HEK293 (cell line): ENCODE results near the gene CCT6B.
A peak's percentile ranks its signal among the peaks of the same experiment; 100 is the strongest.

Experiments used
- PRDM1 ChIP-seq: fragments of 450-650 bp; formaldehyde crosslinking; IDR thresholded peaks from 2 replicates; pipeline ENCODE4; 2016; ENCODE audit warnings: missing biosample characterization, missing genetic modification characterization
- SP3 ChIP-seq: fragments of 450-650 bp; formaldehyde crosslinking; IDR thresholded peaks from 2 replicates; pipeline ENCODE4 v1.5.1; 2016; ENCODE audit warnings: missing biosample characterization, missing genetic modification characterization
- SP7 ChIP-seq: fragments of 450-650 bp; formaldehyde crosslinking; IDR thresholded peaks from 2 replicates; pipeline ENCODE4 v1.5.1; 2016; ENCODE audit warnings: missing biosample characterization, missing genetic modification characterization
- YY1 ChIP-seq: fragments of 450-650 bp; formaldehyde crosslinking; IDR thresholded peaks from 2 replicates; pipeline ENCODE4 v1.5.1; 2018; ENCODE audit warnings: missing biosample characterization, missing genetic modification characterization
- YY2 ChIP-seq: fragments of 450-650 bp; formaldehyde crosslinking; IDR thresholded peaks from 2 replicates; pipeline ENCODE4 v1.5.1; 2016; ENCODE audit warnings: missing biosample characterization, missing genetic modification characterization
- ZBTB20 ChIP-seq: fragments of 450-650 bp; formaldehyde crosslinking; IDR thresholded peaks from 2 replicates; pipeline ENCODE4 v1.5.1; 2016; ENCODE audit warnings: missing biosample characterization, missing genetic modification characterization
- ZNF112 ChIP-seq: fragments of 450-650 bp; formaldehyde crosslinking; IDR thresholded peaks from 2 replicates; pipeline ENCODE4 v1.5.0; 2017; ENCODE audit warnings: missing biosample characterization, missing genetic modification characterization
- ZNF157 ChIP-seq: fragments of 450-650 bp; formaldehyde crosslinking; IDR thresholded peaks from 2 replicates; pipeline ENCODE4 v1.5.1; 2016; ENCODE audit warnings: missing biosample characterization, missing genetic modification characterization
- ZNF24 ChIP-seq: fragments of 450-650 bp; formaldehyde crosslinking; IDR thresholded peaks from 2 replicates; pipeline ENCODE4 v1.5.1; 2016; ENCODE audit warnings: missing biosample characterization, missing genetic modification characterization
- ZNF266 ChIP-seq: fragments of 450-650 bp; formaldehyde crosslinking; IDR thresholded peaks from 2 replicates; pipeline ENCODE4 v1.5.1; 2016; ENCODE audit warnings: missing biosample characterization, missing genetic modification characterization, low read depth
- ZNF324 ChIP-seq: fragments of 450-650 bp; formaldehyde crosslinking; IDR thresholded peaks from 2 replicates; pipeline ENCODE4 v1.5.1; 2016; ENCODE audit warnings: missing biosample characterization, missing genetic modification characterization
- ZNF37A ChIP-seq: fragments of 450-650 bp; IDR thresholded peaks from 2 replicates; pipeline ENCODE4 v1.5.1; 2018; ENCODE audit warnings: missing biosample characterization, missing genetic modification characterization
- ZNF404 ChIP-seq: fragments of 450-650 bp; formaldehyde crosslinking; IDR thresholded peaks from 2 replicates; pipeline ENCODE4 v1.5.1; 2017; ENCODE audit warnings: missing biosample characterization, missing genetic modification characterization
- ZNF426 ChIP-seq: fragments of 450-650 bp; formaldehyde crosslinking; IDR thresholded peaks from 2 replicates; pipeline ENCODE4 v1.5.1; 2017; ENCODE audit warnings: missing biosample characterization, missing genetic modification characterization, mild to moderate bottlenecking, inconsistent platforms, moderate library complexity
- ZNF48 ChIP-seq: fragments of 450-650 bp; formaldehyde crosslinking; IDR thresholded peaks from 2 replicates; pipeline ENCODE4 v1.5.1; 2016; ENCODE audit warnings: missing biosample characterization, missing genetic modification characterization
- ZNF530 ChIP-seq: fragments of 450-650 bp; formaldehyde crosslinking; IDR thresholded peaks from 2 replicates; pipeline ENCODE4 v1.5.1; 2016; ENCODE audit warnings: low read depth, missing biosample characterization, missing genetic modification characterization
- ZNF621 ChIP-seq: fragments of 450-650 bp; formaldehyde crosslinking; IDR thresholded peaks from 2 replicates; pipeline ENCODE4 v1.5.1; 2017; ENCODE audit warnings: missing biosample characterization, missing genetic modification characterization
- ZNF629 ChIP-seq: fragments of 450-650 bp; formaldehyde crosslinking; IDR thresholded peaks from 2 replicates; pipeline ENCODE4 v1.5.1; 2017; ENCODE audit warnings: missing biosample characterization, missing genetic modification characterization
- ZNF776 ChIP-seq: fragments of 450-650 bp; formaldehyde crosslinking; IDR thresholded peaks from 2 replicates; pipeline ENCODE4 v1.5.0; 2017; ENCODE audit warnings: missing biosample characterization, missing genetic modification characterization, borderline replicate concordance
- ZNF843 ChIP-seq: fragments of 450-650 bp; formaldehyde crosslinking; IDR thresholded peaks from 2 replicates; pipeline ENCODE4 v1.5.1; 2016; ENCODE audit warnings: missing biosample characterization, missing genetic modification characterization
- ZSCAN30 ChIP-seq: fragments of 450-650 bp; IDR thresholded peaks from 2 replicates; pipeline ENCODE4 v1.5.1; 2018; ENCODE audit warnings: missing biosample characterization, mild to moderate bottlenecking, missing genetic modification characterization, moderate library complexity
- TF ChIP-seq, protein P1 (sequence below): fragments of 450-650 bp; formaldehyde crosslinking; IDR thresholded peaks from 2 replicates; pipeline ENCODE4 v1.5.1; 2016; ENCODE audit warnings: missing biosample characterization, missing genetic modification characterization
- TF ChIP-seq, protein P2 (sequence below): fragments of 450-650 bp; formaldehyde crosslinking; IDR thresholded peaks from 2 replicates; pipeline ENCODE4 v1.5.1; 2017; ENCODE audit warnings: missing biosample characterization, missing genetic modification characterization
- TF ChIP-seq, protein P3 (sequence below): fragments of 450-650 bp; formaldehyde crosslinking; IDR thresholded peaks from 2 replicates; pipeline ENCODE4 v1.5.1; 2016; ENCODE audit warnings: missing biosample characterization, missing genetic modification characterization
- TF ChIP-seq, protein P4 (sequence below): fragments of 450-650 bp; formaldehyde crosslinking; IDR thresholded peaks from 2 replicates; pipeline ENCODE4 v1.5.1; 2017; ENCODE audit warnings: missing biosample characterization, missing genetic modification characterization
- TF ChIP-seq, protein P5 (sequence below): fragments of 450-650 bp; formaldehyde crosslinking; IDR thresholded peaks from 2 replicates; pipeline ENCODE4 v1.5.1; 2016; ENCODE audit warnings: missing biosample characterization, missing genetic modification characterization, borderline replicate concordance

Gene CCT6B

DNA sequence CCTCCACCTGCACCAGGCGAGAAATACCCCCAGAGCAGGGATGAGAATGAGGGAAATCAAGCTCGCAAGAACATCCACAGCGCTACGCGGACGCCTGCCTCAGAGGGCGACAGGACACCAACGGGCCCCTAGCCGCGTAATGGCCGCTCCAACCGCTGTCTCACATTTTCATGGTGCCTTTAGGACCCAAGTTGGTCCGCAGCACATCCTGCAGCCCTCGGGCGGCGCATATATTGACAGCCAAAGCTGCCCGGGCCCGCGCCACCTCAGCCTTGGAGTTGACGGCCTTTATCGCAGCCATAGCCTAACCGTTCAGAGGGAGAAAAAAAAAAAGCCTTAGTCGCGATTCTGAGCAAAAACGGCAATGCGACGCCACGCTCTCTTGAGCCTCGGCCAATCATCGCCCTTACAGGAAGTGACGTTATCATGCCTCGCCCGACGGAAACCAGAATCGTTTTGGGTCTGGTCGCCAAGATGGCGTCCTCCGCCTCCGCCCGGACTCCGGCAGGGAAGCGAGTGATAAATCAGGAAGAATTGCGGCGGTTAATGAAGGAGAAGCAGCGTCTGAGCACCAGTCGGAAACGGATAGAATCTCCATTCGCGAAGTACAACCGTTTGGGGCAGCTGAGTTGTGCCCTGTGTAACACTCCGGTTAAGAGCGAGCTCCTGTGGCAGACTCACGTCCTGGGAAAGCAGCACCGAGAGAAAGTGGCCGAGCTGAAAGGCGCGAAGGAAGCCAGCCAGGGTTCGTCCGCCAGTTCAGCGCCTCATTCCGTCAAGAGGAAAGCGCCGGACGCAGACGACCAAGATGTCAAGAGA, at the start of gene CCT6B, which contains the start of gene ZNF830 (continued):
- TF ChIP-seq, protein P1, sequence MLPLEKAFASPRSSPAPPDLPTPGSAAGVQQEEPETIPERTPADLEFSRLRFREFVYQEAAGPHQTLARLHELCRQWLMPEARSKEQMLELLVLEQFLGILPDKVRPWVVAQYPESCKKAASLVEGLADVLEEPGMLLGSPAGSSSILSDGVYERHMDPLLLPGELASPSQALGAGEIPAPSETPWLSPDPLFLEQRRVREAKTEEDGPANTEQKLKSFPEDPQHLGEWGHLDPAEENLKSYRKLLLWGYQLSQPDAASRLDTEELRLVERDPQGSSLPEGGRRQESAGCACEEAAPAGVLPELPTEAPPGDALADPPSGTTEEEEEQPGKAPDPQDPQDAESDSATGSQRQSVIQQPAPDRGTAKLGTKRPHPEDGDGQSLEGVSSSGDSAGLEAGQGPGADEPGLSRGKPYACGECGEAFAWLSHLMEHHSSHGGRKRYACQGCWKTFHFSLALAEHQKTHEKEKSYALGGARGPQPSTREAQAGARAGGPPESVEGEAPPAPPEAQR = 0 out of 2 replicates have a peak, but pooled peaks have one; percentile 48
- peak; percentile 92 for TF ChIP-seq YY2 (tag by site-specific recombination)
- TF ChIP-seq, protein P2, sequence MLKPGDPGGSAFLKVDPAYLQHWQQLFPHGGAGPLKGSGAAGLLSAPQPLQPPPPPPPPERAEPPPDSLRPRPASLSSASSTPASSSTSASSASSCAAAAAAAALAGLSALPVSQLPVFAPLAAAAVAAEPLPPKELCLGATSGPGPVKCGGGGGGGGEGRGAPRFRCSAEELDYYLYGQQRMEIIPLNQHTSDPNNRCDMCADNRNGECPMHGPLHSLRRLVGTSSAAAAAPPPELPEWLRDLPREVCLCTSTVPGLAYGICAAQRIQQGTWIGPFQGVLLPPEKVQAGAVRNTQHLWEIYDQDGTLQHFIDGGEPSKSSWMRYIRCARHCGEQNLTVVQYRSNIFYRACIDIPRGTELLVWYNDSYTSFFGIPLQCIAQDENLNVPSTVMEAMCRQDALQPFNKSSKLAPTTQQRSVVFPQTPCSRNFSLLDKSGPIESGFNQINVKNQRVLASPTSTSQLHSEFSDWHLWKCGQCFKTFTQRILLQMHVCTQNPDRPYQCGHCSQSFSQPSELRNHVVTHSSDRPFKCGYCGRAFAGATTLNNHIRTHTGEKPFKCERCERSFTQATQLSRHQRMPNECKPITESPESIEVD (tag by site-specific recombination) = no peak
- TF ChIP-seq ZNF48 (tag by site-specific recombination) = no peak
- no peak for TF ChIP-seq ZNF426 (tag by site-specific recombination)
- peak; percentile 18; the same call in 1 of the 2 replicates for TF ChIP-seq ZNF843 (tag by site-specific recombination)
- TF ChIP-seq ZNF266 (tag by site-specific recombination) = no peak
- TF ChIP-seq ZNF157 (tag by site-specific recombination) = no peak
- TF ChIP-seq ZNF24 (tag by site-specific recombination) = peak; percentile 42; the same call in 1 of the 2 replicates
- no peak for TF ChIP-seq ZNF776 (tag by site-specific recombination)
- no peak for TF ChIP-seq ZNF404 (tag by site-specific recombination)
- no peak for TF ChIP-seq ZNF112
- TF ChIP-seq SP7 (tag by site-specific recombination) = peak; percentile 75; the same call in 1 of the 2 replicates
- no peak for TF ChIP-seq ZNF530 (tag by site-specific recombination)
- TF ChIP-seq ZNF37A = no peak
- TF ChIP-seq, protein P3, sequence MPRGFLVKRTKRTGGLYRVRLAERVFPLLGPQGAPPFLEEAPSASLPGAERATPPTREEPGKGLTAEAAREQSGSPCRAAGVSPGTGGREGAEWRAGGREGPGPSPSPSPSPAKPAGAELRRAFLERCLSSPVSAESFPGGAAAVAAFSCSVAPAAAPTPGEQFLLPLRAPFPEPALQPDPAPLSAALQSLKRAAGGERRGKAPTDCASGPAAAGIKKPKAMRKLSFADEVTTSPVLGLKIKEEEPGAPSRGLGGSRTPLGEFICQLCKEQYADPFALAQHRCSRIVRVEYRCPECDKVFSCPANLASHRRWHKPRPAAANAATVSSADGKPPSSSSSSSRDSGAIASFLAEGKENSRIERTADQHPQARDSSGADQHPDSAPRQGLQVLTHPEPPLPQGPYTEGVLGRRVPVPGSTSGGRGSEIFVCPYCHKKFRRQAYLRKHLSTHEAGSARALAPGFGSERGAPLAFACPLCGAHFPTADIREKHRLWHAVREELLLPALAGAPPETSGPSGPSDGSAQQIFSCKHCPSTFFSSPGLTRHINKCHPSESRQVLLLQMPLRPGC (tag by site-specific recombination) = peak; percentile 10
- peak; percentile 84 for TF ChIP-seq PRDM1 (tag by site-specific recombination)
- TF ChIP-seq, protein P4, sequence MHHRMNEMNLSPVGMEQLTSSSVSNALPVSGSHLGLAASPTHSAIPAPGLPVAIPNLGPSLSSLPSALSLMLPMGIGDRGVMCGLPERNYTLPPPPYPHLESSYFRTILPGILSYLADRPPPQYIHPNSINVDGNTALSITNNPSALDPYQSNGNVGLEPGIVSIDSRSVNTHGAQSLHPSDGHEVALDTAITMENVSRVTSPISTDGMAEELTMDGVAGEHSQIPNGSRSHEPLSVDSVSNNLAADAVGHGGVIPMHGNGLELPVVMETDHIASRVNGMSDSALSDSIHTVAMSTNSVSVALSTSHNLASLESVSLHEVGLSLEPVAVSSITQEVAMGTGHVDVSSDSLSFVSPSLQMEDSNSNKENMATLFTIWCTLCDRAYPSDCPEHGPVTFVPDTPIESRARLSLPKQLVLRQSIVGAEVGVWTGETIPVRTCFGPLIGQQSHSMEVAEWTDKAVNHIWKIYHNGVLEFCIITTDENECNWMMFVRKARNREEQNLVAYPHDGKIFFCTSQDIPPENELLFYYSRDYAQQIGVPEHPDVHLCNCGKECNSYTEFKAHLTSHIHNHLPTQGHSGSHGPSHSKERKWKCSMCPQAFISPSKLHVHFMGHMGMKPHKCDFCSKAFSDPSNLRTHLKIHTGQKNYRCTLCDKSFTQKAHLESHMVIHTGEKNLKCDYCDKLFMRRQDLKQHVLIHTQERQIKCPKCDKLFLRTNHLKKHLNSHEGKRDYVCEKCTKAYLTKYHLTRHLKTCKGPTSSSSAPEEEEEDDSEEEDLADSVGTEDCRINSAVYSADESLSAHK (tag by site-specific recombination) = no peak
- peak; percentile 27; the same call in 1 of the 2 replicates for TF ChIP-seq SP3 (tag by site-specific recombination)
- peak; percentile 35 for TF ChIP-seq ZNF324 (tag by site-specific recombination)
- TF ChIP-seq ZSCAN30 = 0 out of 2 replicates have a peak, but pooled peaks have one; percentile 47
- peak; percentile 87 for TF ChIP-seq ZNF629 (tag by site-specific recombination)
- TF ChIP-seq ZNF621 (tag by site-specific recombination) = no peak
- TF ChIP-seq ZBTB20 (tag by site-specific recombination) = peak; percentile 76; the same call in 1 of the 2 replicates
- TF ChIP-seq, protein P5, sequence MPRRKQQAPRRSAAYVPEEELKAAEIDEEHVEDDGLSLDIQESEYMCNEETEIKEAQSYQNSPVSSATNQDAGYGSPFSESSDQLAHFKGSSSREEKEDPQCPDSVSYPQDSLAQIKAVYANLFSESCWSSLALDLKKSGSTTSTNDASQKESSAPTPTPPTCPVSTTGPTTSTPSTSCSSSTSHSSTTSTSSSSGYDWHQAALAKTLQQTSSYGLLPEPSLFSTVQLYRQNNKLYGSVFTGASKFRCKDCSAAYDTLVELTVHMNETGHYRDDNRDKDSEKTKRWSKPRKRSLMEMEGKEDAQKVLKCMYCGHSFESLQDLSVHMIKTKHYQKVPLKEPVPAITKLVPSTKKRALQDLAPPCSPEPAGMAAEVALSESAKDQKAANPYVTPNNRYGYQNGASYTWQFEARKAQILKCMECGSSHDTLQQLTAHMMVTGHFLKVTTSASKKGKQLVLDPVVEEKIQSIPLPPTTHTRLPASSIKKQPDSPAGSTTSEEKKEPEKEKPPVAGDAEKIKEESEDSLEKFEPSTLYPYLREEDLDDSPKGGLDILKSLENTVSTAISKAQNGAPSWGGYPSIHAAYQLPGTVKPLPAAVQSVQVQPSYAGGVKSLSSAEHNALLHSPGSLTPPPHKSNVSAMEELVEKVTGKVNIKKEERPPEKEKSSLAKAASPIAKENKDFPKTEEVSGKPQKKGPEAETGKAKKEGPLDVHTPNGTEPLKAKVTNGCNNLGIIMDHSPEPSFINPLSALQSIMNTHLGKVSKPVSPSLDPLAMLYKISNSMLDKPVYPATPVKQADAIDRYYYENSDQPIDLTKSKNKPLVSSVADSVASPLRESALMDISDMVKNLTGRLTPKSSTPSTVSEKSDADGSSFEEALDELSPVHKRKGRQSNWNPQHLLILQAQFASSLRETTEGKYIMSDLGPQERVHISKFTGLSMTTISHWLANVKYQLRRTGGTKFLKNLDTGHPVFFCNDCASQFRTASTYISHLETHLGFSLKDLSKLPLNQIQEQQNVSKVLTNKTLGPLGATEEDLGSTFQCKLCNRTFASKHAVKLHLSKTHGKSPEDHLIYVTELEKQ (tag by site-specific recombination) = no peak
- peak; percentile 94; the same call in 1 of the 2 replicates for TF ChIP-seq YY1 (tag by site-specific recombination)
